ENCODE results near the gene PPDPF. TPM values are rescaled to one million over a fixed set of nuclear protein-coding genes. Genes with fewer than 3 reads are reported as not detected.

Gene PPDPF
- total and polyA plus RNA-seq, 4 donors, result 36.9 to 545 (median 474) TPM

- peaks cover 22 to 57% (median 33%) of the 10 kb centered on the region in 3 donors for H3K27me3 ChIP-seq (ENCODE audit: control insufficient read depth in 3 of 3, insufficient read depth in 3 of 3, low read length in 2 of 3)
- H3K9ac ChIP-seq (ENCODE audit: insufficient read depth in 1 of 2, low read length in 2 of 2), result no peak overlapping the region
- peak; percentile 46 to 65 (median 59) for DNase-seq
- TF ChIP-seq CTCF (IDR thresholded peaks at IDR 0.05; ENCODE audit: control extremely low read depth, extremely low read depth), result no peak
- H3K4me1 ChIP-seq (ENCODE audit: control insufficient read depth in 5 of 5, insufficient read depth in 5 of 5, low read length in 5 of 5), result peaks cover 0 to 6% (median 0%) of the 10 kb centered on the region in 5 donors
- H3K27ac ChIP-seq (ENCODE audit: low read depth in 1 of 2, low read length in 1 of 2), result no peak overlapping the region
- peaks cover 0 to 13% (median 0%) of the 10 kb centered on the region in 4 donors for H3K9me3 ChIP-seq (ENCODE audit: control insufficient read depth in 4 of 4, insufficient read depth in 3 of 4, low read length in 3 of 4)
- no peaks in the 10 kb centered on the region for H3K36me3 ChIP-seq (ENCODE audit: control insufficient read depth in 4 of 4, insufficient read depth in 4 of 4, low read length in 4 of 4)
- no peak overlapping the region for H3K4me3 ChIP-seq
- ATAC-seq (ENCODE audit: insufficient read depth, low FRiP score), result no peak
- 14 to 16% methylated on average over 16 of the region's 16 CpGs for WGBS, 2 donors
Measured at GRCh38 chr20:63475209-63475608, 45.4 kb upstream of the PPDPF start.

- peaks cover 0 to 13% (median 0%) of the 10 kb centered on the region in 4 donors for H3K9me3 ChIP-seq (ENCODE audit: control insufficient read depth in 4 of 4, insufficient read depth in 3 of 4, low read length in 3 of 4)
- H3K36me3 ChIP-seq (ENCODE audit: control insufficient read depth in 4 of 4, insufficient read depth in 4 of 4, low read length in 4 of 4), result no peaks in the 10 kb centered on the region
- DNase-seq (no peak), ATAC-seq (ENCODE audit: insufficient read depth, low FRiP score) (no peak)
- no peak overlapping the region for H3K9ac ChIP-seq (ENCODE audit: insufficient read depth in 1 of 2, low read length in 2 of 2)
- peaks cover 17 to 57% (median 33%) of the 10 kb centered on the region in 3 donors for H3K27me3 ChIP-seq (ENCODE audit: control insufficient read depth in 3 of 3, insufficient read depth in 3 of 3, low read length in 2 of 3)
- no peak overlapping the region for H3K4me3 ChIP-seq
- no peak overlapping the region for H3K27ac ChIP-seq (ENCODE audit: low read depth in 1 of 2, low read length in 1 of 2)
- H3K4me1 ChIP-seq (ENCODE audit: control insufficient read depth in 5 of 5, insufficient read depth in 5 of 5, low read length in 5 of 5), result peaks cover 0 to 2% (median 0%) of the 10 kb centered on the region in 5 donors
- TF ChIP-seq CTCF (IDR thresholded peaks at IDR 0.05; ENCODE audit: control extremely low read depth, extremely low read depth), result no peak
- WGBS, 2 donors, result 33 to 40% methylated on average over 21 of the region's 21 CpGs
Measured at GRCh38 chr20:63477061-63477616, 43.4 kb upstream of the PPDPF start.

GRCh38 chr20:63477944-63478343, 42.6 kb upstream of the PPDPF start:
- peaks cover 0 to under 1% (median 0%) of the 10 kb centered on the region in 5 donors for H3K4me1 ChIP-seq (ENCODE audit: control insufficient read depth in 5 of 5, insufficient read depth in 5 of 5, low read length in 5 of 5)
- H3K36me3 ChIP-seq (ENCODE audit: control insufficient read depth in 4 of 4, insufficient read depth in 4 of 4, low read length in 4 of 4), result no peaks in the 10 kb centered on the region
- peaks cover 0 to 13% (median 0%) of the 10 kb centered on the region in 4 donors for H3K9me3 ChIP-seq (ENCODE audit: control insufficient read depth in 4 of 4, insufficient read depth in 3 of 4, low read length in 3 of 4)
- no peak overlapping the region for H3K4me3 ChIP-seq
- no peak for DNase-seq
- H3K27me3 ChIP-seq (ENCODE audit: control insufficient read depth in 3 of 3, insufficient read depth in 3 of 3, low read length in 2 of 3), result peaks cover 14 to 56% (median 32%) of the 10 kb centered on the region in 3 donors
- H3K9ac ChIP-seq (ENCODE audit: insufficient read depth in 1 of 2, low read length in 2 of 2), result no peak overlapping the region
- WGBS, 2 donors, result 63 to 73% methylated on average over 17 of the region's 17 CpGs
- H3K27ac ChIP-seq (ENCODE audit: low read depth in 1 of 2, low read length in 1 of 2), result no peak overlapping the region
- no peak for ATAC-seq (ENCODE audit: insufficient read depth, low FRiP score)
- no peak for TF ChIP-seq CTCF (IDR thresholded peaks at IDR 0.05; ENCODE audit: control extremely low read depth, extremely low read depth)

Measured in lung (tissue), 12 donors.